Upper lobe of left lung (tissue), 4 donors: ENCODE data around the gene DLG2.

ENCODE experiments used
- CTCF ChIP-seq, 6 experiments: fragments of 450-650 bp in 4 of 6; fragments of 200-600 bp in 2 of 6; sonication (generic) in 2 of 6; IDR thresholded peaks; one replicate each; pipeline ENCODE4 v1.5.1; 2016 to 2019; ENCODE audit warnings: antibody characterized with exemption in 6 of 6
- EP300 ChIP-seq, 4 donors: sonication (generic); formaldehyde crosslinking; IDR thresholded peaks; one replicate each; pipeline ENCODE4 v1.5.1; 2017; ENCODE audit warnings: antibody characterized with exemption in 4 of 4, control low read depth in 2 of 4
- POLR2A ChIP-seq, 4 donors: fragments of 450-650 bp; IDR thresholded peaks; one replicate each; pipeline ENCODE4 v1.5.1; 2016 to 2017; ENCODE audit warnings: antibody characterized with exemption in 4 of 4, mild to moderate bottlenecking in 2 of 4

- TF ChIP-seq CTCF (IDR thresholded peaks at IDR 0.05) (no peak), POLR2A (IDR thresholded peaks at IDR 0.05) (no peak), EP300 (IDR thresholded peaks at IDR 0.05) (no peak)
Measured at GRCh38 chr11:85313741-85314140, 313.4 kb downstream of the DLG2 start.
